Fibroblast of lung (primary cell): ENCODE measurements around the gene ATP6V1A.

ENCODE experiments used
- EZH2 ChIP-seq: IDR thresholded peaks from 2 replicates; pipeline ENCODE4 v1.5.1; 2012; ENCODE audit warnings: low read length, control low read depth, mild to moderate bottlenecking; ENCODE audit errors: missing control alignments
- TF ChIP-seq, protein P1 (sequence below), 2 donors: IDR thresholded peaks in 1 of 2; conservative IDR thresholded peaks in 1 of 2; 1 replicate in 1 of 2; 2 replicates in 1 of 2; pipeline ENCODE4 v1.5.1; 2011 to 2012; ENCODE audit warnings: low read length in 2 of 2, control low read depth in 1 of 2, inconsistent platforms in 1 of 2, low read depth in 1 of 2, mild to moderate bottlenecking in 1 of 2

DNA sequence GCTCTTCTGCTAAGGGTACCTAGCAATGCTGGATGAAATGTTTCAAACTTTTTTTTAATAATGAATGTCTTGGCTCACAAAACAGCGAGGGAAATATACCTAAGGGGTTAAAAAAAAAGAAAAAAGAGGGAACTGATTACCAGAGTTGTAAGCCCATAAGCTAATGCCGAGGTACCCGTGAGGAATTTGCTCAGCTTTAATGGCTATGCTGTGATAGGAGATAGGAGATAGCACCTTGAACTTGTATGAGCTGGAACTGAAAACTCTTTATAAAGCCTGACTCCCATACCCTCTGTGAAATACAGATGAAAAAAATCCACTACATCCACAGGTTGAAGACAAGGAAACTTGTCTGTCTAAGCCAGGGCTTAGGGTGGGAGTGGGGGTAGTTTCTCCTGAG is 105.7 kb downstream of the ATP6V1A start:
- TF ChIP-seq, protein P1, sequence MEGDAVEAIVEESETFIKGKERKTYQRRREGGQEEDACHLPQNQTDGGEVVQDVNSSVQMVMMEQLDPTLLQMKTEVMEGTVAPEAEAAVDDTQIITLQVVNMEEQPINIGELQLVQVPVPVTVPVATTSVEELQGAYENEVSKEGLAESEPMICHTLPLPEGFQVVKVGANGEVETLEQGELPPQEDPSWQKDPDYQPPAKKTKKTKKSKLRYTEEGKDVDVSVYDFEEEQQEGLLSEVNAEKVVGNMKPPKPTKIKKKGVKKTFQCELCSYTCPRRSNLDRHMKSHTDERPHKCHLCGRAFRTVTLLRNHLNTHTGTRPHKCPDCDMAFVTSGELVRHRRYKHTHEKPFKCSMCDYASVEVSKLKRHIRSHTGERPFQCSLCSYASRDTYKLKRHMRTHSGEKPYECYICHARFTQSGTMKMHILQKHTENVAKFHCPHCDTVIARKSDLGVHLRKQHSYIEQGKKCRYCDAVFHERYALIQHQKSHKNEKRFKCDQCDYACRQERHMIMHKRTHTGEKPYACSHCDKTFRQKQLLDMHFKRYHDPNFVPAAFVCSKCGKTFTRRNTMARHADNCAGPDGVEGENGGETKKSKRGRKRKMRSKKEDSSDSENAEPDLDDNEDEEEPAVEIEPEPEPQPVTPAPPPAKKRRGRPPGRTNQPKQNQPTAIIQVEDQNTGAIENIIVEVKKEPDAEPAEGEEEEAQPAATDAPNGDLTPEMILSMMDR (conservative IDR thresholded peaks at IDR 0.05 in 1 of 2, IDR thresholded peaks at IDR 0.05 in 1 of 2; ENCODE audit: low read depth in 1 of 2, low read length in 2 of 2): no peak
- TF ChIP-seq EZH2: no peak
